BLaER1 (cell line): ENCODE data around the gene MRPL20.

Source experiments
- H3K27ac ChIP-seq: shearing (Covaris generic); formaldehyde crosslinking; 2 replicates; pipeline ENCODE4 v1.8.1; 2022
- H3K27me3 ChIP-seq: shearing (Covaris generic); formaldehyde crosslinking; 2 replicates; pipeline ENCODE4 v1.8.1; 2022
- H3K36me3 ChIP-seq: shearing (Covaris generic); formaldehyde crosslinking; 2 replicates; pipeline ENCODE4 v1.8.1; 2022
- H3K4me1 ChIP-seq: shearing (Covaris generic); formaldehyde crosslinking; 2 replicates; pipeline ENCODE4 v1.8.1; 2022
- H3K4me2 ChIP-seq: shearing (Covaris generic); formaldehyde crosslinking; 2 replicates; pipeline ENCODE4 v1.8.1; 2022
- H3K4me3 ChIP-seq: shearing (Covaris generic); formaldehyde crosslinking; 2 replicates; pipeline ENCODE4 v1.8.1; 2022
- H3K9ac ChIP-seq: shearing (Covaris generic); formaldehyde crosslinking; 2 replicates; pipeline ENCODE4 v1.8.1; 2022
- H3K9me3 ChIP-seq: shearing (Covaris generic); formaldehyde crosslinking; 2 replicates; pipeline ENCODE4 v1.8.1; 2022
- H4K20me1 ChIP-seq: shearing (Covaris generic); formaldehyde crosslinking; 2 replicates; pipeline ENCODE4 v1.8.1; 2022
- Cebpa-rat ChIP-seq: shearing (Covaris generic); IDR thresholded peaks from 2 replicates; pipeline ENCODE4 v1.8.1; 2022

Gene MRPL20

DNA sequence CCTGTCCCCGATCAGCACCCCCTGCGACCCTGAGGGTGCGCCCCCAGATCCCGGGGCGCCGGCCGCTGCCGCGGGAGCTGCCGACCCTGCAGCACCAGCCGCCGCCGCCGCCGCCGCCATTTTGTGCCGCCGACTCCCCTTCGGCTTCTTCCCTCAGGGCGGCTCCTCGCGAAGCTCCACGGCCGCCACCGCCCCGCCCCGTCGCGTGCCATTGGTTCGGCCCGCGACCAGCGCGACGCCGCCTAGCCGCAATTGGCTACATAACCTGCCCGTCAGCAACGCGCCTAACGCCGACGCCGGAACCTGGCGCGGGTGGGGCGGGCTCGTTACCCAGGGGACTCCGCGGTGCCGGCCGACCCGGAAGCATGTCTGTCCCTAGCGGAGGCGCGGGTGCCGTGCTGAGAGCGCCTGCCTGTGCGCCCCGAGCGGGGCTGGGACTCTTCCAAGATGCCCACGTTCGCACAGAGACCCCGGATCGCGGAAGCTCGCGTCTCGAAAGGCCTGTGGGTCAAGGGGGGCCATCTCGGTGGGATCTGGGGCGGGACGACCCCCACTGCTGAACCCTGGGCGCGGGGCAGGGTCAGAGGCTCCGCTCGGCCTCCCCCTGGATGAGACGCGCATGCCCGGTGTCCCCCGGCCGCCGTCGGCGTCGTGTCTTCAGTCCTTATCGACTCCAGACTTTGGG, 7.8 kb downstream of the MRPL20 start, which contains the start of gene CCNL2:
Gene CCNL2 (minus strand): TSS at position 149 of the 685 bp plus-strand sequence. CDS start 29 bp downstream, at position 120.
- peaks cover 82% of the 10 kb centered on the region for H3K36me3 ChIP-seq
- peaks cover 38% of the 10 kb centered on the region for H3K4me1 ChIP-seq
- TF ChIP-seq Cebpa-rat = no peak
- H3K27ac ChIP-seq = peak within 1 kb of the TSS; percentile 97
- H3K4me3 ChIP-seq = peak within 1 kb of the TSS; percentile 99
- peak within 1 kb of the TSS; percentile 99 for H3K9ac ChIP-seq
- H3K4me2 ChIP-seq = peak within 1 kb of the TSS; percentile 99
- no peaks in the 10 kb centered on the region for H3K9me3 ChIP-seq
- no peaks in the 10 kb centered on the region for H3K27me3 ChIP-seq
- H4K20me1 ChIP-seq = peaks cover 75% of the 10 kb centered on the region

GRCh38 chr1:1398677-1399186, 8.4 kb downstream of the MRPL20 start:
- Histone ChIP-seq H3K27me3 (no peaks in the 10 kb centered on the region), H4K20me1 (peaks cover 75% of the 10 kb centered on the region), H3K27ac (peak overlapping the region; percentile 97), H3K9ac (peak overlapping the region; percentile 99), H3K4me2 (peak overlapping the region; percentile 95), H3K36me3 (peaks cover 82% of the 10 kb centered on the region), H3K9me3 (no peaks in the 10 kb centered on the region), H3K4me3 (peak overlapping the region; percentile 99), H3K4me1 (peaks cover 38% of the 10 kb centered on the region)
- no peak for TF ChIP-seq Cebpa-rat

- no peak for TF ChIP-seq Cebpa-rat
- Histone ChIP-seq H3K4me2 (peak overlapping the region; percentile 95), H4K20me1 (peaks cover 75% of the 10 kb centered on the region), H3K4me1 (peaks cover 38% of the 10 kb centered on the region), H3K9me3 (no peaks in the 10 kb centered on the region), H3K27ac (peak overlapping the region; percentile 97), H3K9ac (peak overlapping the region; percentile 99), H3K27me3 (no peaks in the 10 kb centered on the region), H3K36me3 (peaks cover 82% of the 10 kb centered on the region), H3K4me3 (peak overlapping the region; percentile 99)
Measured at GRCh38 chr1:1397839-1398523, 9.1 kb downstream of the MRPL20 start.

- peaks cover 82% of the 10 kb centered on the region for H3K36me3 ChIP-seq
Measured at GRCh38 chr1:1395166-1395565, 11.9 kb downstream of the MRPL20 start.

DNA sequence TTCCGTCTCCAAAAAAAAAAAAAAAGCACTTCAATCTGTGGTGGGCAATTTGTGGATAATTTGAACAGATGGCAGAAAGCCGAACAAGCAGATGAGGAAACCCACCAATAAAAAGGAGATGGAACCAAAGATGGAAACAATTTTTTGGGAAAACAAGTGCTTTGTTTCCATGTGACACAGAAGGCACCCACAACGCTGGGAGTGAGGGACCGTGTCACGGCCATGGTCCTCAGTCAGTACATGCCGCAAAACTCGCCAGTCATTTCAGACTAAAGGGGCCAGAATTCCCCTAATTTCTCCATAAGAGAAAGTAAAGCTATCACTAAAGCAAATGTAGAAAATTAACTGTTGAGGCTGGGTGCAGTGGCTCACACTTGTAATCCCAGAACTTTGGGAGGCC, 13.0 kb downstream of the MRPL20 start:
- Histone ChIP-seq H3K4me1 (peaks cover 17% of the 10 kb centered on the region), H4K20me1 (peaks cover 63% of the 10 kb centered on the region), H3K4me3 (no peak overlapping the region), H3K9ac (no peak overlapping the region), H3K36me3 (peaks cover 92% of the 10 kb centered on the region), H3K27ac (no peak overlapping the region), H3K9me3 (no peaks in the 10 kb centered on the region), H3K4me2 (no peak overlapping the region), H3K27me3 (no peaks in the 10 kb centered on the region)
- TF ChIP-seq Cebpa-rat = no peak

More at GRCh38 chr1:1395166-1395565, 11.9 kb downstream of the MRPL20 start:
- Histone ChIP-seq H3K9me3 (no peaks in the 10 kb centered on the region), H3K27ac (no peak overlapping the region), H3K9ac (no peak overlapping the region), H3K27me3 (no peaks in the 10 kb centered on the region), H3K4me1 (peaks cover 19% of the 10 kb centered on the region), H3K4me2 (no peak overlapping the region), H3K4me3 (no peak overlapping the region), H4K20me1 (peaks cover 70% of the 10 kb centered on the region)
- no peak for TF ChIP-seq Cebpa-rat

- Histone ChIP-seq H3K4me3 (no peak overlapping the region), H3K4me1 (peaks cover 17% of the 10 kb centered on the region), H3K27me3 (no peaks in the 10 kb centered on the region), H3K4me2 (no peak overlapping the region), H3K9ac (no peak overlapping the region), H3K36me3 (peaks cover 98% of the 10 kb centered on the region), H3K27ac (no peak overlapping the region), H3K9me3 (no peaks in the 10 kb centered on the region), H4K20me1 (peaks cover 63% of the 10 kb centered on the region)
- TF ChIP-seq Cebpa-rat = no peak
Measured at GRCh38 chr1:1393428-1393827, 13.7 kb downstream of the MRPL20 start.

DNA sequence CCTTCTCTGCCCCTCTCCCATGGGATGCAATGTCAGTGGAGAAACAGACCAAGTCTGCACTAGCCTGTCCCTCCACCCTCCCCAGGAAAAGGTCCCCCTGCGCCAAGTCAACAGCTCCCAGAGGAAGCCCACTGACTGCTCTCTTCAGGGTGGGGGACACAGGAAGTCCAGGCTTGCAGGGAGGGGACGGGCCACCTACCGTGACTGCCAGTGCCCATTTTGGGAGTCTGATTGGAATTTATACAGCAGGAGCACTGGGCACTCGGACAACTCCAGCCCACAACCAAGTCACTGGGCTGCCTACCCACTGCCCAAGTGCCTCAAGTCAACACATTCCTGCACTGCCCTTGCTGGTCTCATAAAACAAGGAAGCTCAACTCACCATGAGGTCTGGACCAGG, 14.1 kb downstream of the MRPL20 start:
- peaks cover 65% of the 10 kb centered on the region for H4K20me1 ChIP-seq

DNA sequence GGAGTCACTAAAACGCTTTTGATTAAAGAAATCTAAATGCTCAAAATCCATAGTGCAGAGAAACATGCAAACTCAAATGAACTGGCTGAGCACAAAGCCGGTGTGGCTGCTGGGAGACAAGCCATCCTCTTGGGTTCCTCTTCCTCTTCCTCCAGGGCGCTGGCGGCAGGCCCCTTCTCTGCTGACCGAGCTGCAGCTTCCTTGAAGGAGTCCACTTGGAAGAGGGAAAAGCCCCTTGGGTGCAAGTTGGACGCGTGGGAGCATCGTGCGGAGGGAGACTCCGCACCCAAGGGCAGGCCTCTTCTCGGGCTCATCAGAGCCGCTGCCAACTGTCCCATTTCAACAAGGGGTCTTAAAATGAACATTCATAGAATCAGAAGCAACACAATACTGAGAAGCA, 15.9 kb downstream of the MRPL20 start:
- no peak overlapping the region for H3K9ac ChIP-seq
- no peak for TF ChIP-seq Cebpa-rat
- no peak overlapping the region for H3K4me3 ChIP-seq
- H4K20me1 ChIP-seq = peaks cover 74% of the 10 kb centered on the region
- no peaks in the 10 kb centered on the region for H3K27me3 ChIP-seq
- H3K27ac ChIP-seq = no peak overlapping the region
- H3K4me2 ChIP-seq = no peak overlapping the region
- H3K4me1 ChIP-seq = no peaks in the 10 kb centered on the region
- H3K9me3 ChIP-seq = no peaks in the 10 kb centered on the region
- H3K36me3 ChIP-seq = peaks cover 100% of the 10 kb centered on the region

More for the DNA sequence above, 14.1 kb downstream of the MRPL20 start:
- no peaks in the 10 kb centered on the region for H3K27me3 ChIP-seq
- TF ChIP-seq Cebpa-rat = no peak
- H3K4me3 ChIP-seq = no peak overlapping the region
- H3K27ac ChIP-seq = no peak overlapping the region
- H3K36me3 ChIP-seq = peaks cover 100% of the 10 kb centered on the region
- peaks cover 13% of the 10 kb centered on the region for H3K4me1 ChIP-seq
- H3K4me2 ChIP-seq = no peak overlapping the region
- no peak overlapping the region for H3K9ac ChIP-seq
- H3K9me3 ChIP-seq = no peaks in the 10 kb centered on the region

GRCh38 chr1:1390675-1391074, 16.4 kb downstream of the MRPL20 start:
- H3K9ac ChIP-seq = no peak overlapping the region
- no peak overlapping the region for H3K4me2 ChIP-seq
- no peak overlapping the region for H3K4me3 ChIP-seq
- peaks cover 75% of the 10 kb centered on the region for H4K20me1 ChIP-seq
- H3K9me3 ChIP-seq = no peaks in the 10 kb centered on the region
- TF ChIP-seq Cebpa-rat = no peak
- H3K4me1 ChIP-seq = no peaks in the 10 kb centered on the region
- H3K27ac ChIP-seq = no peak overlapping the region
- no peaks in the 10 kb centered on the region for H3K27me3 ChIP-seq
- peaks cover 100% of the 10 kb centered on the region for H3K36me3 ChIP-seq

DNA sequence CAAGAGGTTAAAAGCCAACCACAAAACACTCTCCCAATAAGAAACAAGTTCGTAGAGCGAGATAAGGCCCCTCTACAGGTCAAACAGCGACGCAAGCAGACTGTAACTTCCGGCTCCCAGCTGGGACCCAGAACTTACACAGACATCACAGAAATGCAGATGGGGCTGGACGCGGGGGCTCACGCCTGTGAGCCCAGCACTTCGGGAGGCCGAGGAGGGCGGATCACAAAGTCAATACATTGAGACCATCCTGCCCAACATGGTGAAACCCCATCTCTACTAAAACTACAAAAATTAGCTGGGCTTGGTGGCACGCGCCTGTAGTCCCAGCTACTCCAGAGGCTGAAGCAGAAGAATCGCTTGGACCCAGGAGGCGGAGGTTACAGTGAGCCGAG, 19.0 kb downstream of the MRPL20 start:
- 0 out of 2 replicates have a peak, but pooled peaks cover 4% of the 10 kb centered on the region for H3K9me3 ChIP-seq
- no peak for TF ChIP-seq Cebpa-rat
- no peak overlapping the region for H3K27ac ChIP-seq
- H4K20me1 ChIP-seq = peaks cover 61% of the 10 kb centered on the region
- peaks cover 99% of the 10 kb centered on the region for H3K36me3 ChIP-seq
- no peak overlapping the region for H3K9ac ChIP-seq
- no peak overlapping the region for H3K4me2 ChIP-seq
- no peaks in the 10 kb centered on the region for H3K4me1 ChIP-seq
- H3K4me3 ChIP-seq = no peak overlapping the region
- H3K27me3 ChIP-seq = no peaks in the 10 kb centered on the region
